Gastrocnemius medialis (tissue), 4 donors: ENCODE data around the gene ADARB2.

ENCODE experiments used
- POLR2A ChIP-seq, 2 donors: fragments of 450-650 bp; IDR thresholded peaks; one replicate each; pipeline ENCODE4 v1.6.1; 2017; ENCODE audit warnings: antibody characterized with exemption in 2 of 2, mild to moderate bottlenecking in 2 of 2, moderate library complexity in 2 of 2
- TF ChIP-seq, protein P1 (sequence below), 5 experiments: fragments of 450-650 bp in 3 of 5; fragments of 200-600 bp in 2 of 5; sonication (generic) in 2 of 5; IDR thresholded peaks in 4 of 5; conservative IDR thresholded peaks in 1 of 5; 1 replicate in 4 of 5; 2 replicates in 1 of 5; pipeline ENCODE4 v1.5.1; 2016 to 2019; ENCODE audit warnings: antibody characterized with exemption in 5 of 5, mild to moderate bottlenecking in 3 of 5, moderate library complexity in 3 of 5

DNA sequence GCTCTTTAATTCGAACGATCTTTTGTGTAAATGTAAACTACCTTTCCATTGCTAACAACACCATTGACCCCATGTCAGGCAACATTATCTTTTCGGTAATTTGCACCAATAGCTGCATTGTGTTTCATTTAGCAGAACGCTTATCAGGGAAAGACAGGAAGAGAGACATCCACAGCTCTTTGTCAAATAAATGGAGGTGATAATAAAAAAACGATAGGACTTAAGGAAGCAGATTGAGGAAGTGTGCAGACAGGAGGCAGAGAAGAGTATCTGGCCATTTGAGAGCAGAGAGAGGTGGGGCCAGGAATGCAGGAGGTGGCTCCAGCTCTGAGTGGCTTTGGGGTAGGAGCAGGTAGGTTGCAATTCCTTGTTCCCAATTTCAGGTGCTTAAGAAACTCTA, 37.5 kb upstream of the ADARB2 start:
- TF ChIP-seq, protein P1, sequence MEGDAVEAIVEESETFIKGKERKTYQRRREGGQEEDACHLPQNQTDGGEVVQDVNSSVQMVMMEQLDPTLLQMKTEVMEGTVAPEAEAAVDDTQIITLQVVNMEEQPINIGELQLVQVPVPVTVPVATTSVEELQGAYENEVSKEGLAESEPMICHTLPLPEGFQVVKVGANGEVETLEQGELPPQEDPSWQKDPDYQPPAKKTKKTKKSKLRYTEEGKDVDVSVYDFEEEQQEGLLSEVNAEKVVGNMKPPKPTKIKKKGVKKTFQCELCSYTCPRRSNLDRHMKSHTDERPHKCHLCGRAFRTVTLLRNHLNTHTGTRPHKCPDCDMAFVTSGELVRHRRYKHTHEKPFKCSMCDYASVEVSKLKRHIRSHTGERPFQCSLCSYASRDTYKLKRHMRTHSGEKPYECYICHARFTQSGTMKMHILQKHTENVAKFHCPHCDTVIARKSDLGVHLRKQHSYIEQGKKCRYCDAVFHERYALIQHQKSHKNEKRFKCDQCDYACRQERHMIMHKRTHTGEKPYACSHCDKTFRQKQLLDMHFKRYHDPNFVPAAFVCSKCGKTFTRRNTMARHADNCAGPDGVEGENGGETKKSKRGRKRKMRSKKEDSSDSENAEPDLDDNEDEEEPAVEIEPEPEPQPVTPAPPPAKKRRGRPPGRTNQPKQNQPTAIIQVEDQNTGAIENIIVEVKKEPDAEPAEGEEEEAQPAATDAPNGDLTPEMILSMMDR (IDR thresholded peaks at IDR 0.05 in 4 of 5, conservative IDR thresholded peaks at IDR 0.05 in 1 of 5) = no peak
- TF ChIP-seq POLR2A (IDR thresholded peaks at IDR 0.05) = no peak
